GDM1 (cell line): Measurements from ENCODE around the gene TIAM2.
"Not testable (repeated sequence)": the region's sequence is repeated elsewhere in the genome, so short reads cannot be mapped to it uniquely, and the experiment has no call there.

Experiments used
- DNase-seq: peaks from one replicate; lab custom pipeline; 2025; lab: John Stamatoyannopoulos, UW

The TIAM2 gene

DNA sequence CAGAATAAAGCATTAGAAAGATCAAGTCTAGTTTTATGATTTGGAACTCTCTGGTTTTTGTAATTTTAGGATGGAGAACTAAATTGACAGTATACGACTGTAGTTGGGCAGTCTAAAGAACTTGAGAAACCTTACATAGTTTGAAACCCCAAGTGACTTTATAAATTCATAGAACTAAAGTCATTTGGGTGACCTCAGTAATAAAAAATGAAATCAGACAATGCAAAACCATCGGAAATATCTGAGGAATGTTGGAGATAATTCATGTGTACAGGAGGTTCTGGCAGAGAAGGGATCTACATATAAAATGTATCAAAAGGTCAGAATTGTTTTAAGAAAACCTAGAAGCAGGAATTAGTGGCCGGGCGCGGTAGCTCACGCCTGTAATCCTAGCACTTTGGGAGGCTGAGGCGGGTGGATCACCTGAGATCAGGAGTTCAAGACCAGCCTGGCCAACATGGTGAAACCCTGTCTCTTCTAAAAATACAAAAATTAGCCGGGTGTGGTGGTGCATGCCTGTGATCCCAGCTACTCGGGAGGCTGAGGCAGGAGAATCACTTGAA, 108.0 kb downstream of the TIAM2 start:
- not testable (repeated sequence) for DNase-seq

- DNase-seq, result no peak
Observed at GRCh38 chr6:155103816-155104366, 108.8 kb downstream of the TIAM2 start.

DNA sequence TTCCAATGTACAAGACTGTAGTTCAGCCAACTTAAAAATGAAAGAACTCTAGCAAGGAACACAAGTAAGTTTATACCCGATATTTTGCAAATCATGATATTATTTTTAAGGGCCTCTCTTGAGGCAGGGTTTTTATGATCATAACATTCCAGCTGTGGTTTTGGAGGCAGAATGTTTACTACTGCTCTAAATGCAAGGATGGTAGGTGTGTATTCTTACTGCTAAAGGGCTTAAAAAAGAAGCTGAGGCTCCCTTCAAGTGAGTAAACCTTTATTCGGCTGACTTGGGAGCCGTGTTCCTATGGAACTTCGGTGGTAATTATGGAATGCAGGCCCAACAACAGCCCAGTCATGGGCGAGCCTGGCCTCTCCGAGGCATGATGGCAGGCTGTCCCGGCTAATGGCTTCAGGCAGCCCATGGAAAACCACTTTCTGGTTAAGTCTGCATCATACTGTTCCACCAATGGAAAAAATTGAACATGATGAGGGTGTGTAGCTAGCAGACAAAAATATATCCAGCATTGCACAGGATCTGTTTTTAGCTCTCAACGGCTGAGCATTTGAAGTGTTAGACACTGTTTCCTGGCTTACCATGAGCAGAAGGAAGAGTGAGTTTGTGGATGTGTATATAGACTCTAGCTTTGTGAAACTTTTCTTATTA, 111.5 kb downstream of the TIAM2 start:
- DNase-seq, result no peak

GRCh38 chr6:155107432-155108069, 112.4 kb downstream of the TIAM2 start:
- DNase-seq, result no peak

DNA sequence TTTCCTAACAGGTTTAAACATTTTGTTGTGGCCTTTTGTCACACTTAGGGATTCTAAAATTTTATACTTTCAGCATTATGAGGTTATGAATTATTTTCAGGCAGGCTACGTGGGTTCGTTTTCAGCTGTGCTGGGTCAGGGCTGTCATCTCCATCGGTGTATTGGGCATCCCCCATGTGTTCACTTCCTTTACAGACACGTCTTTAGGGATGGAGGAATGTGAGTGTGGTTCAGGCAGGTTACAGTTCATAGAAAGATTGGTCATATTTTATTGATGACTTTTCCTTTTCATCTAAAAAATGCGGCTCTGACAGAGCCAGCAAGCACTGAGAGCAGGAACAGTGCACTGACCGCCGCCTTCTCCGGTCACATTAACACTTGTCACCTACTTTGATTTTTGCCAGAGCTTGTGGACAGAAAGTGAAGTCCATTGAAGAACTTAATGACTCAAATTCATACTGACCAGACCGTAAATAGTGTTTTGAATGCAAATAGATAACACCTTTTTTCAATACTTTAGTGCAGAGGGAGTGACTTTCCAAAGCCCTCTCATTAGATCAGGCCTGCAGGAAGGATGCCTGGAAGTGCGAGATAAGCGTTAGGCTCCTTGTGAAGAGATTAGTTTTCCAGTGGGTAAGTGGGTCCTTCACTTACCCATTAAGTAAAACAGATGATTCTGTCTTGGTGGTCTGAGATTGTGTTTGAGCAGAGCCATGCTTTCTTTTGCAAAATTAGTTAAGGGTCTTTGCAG, 113.1 kb downstream of the TIAM2 start:
- DNase-seq, result no peak

DNA sequence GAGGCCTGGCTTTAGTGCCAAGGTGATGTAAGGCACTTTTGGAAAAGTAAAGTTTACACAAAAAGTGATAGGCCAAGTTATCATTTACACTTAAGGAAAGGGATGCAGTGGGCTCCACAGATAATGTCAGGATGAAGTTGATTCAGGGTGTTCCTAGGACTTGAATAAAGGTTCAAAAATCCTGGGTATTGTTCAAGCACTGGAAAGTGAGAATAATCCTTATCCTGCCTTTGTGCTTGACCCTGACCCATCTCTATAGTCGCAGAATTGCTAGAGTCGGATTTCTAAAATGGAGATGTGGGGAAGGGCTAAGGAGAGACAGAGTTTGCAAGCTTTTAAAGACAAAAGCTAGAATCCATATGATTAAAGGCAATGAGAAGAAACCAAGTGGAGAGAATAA, 115.6 kb downstream of the TIAM2 start:
- DNase-seq, result no peak

GRCh38 chr6:155112757-155113156, 117.6 kb downstream of the TIAM2 start:
- no peak for DNase-seq

GRCh38 chr6:155115893-155116570, 120.9 kb downstream of the TIAM2 start:
- DNase-seq, result no peak

DNA sequence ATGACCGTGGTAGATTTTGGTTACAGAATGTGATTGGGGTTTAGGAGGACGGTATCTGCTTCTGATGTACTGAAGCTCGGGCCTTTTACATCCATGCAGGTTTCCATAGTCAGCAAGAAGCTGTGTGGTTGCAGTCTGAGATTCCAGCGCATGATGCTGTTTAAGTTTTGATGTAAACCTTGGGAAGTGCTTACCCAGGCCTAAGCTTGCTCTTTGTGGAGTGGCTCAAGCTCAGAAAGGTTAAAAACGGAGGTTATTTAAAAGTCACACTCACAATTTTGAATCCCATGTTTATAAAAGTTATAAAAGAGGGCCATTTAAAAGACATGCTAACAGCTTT, 121.4 kb downstream of the TIAM2 start:
- DNase-seq, result no peak

DNA sequence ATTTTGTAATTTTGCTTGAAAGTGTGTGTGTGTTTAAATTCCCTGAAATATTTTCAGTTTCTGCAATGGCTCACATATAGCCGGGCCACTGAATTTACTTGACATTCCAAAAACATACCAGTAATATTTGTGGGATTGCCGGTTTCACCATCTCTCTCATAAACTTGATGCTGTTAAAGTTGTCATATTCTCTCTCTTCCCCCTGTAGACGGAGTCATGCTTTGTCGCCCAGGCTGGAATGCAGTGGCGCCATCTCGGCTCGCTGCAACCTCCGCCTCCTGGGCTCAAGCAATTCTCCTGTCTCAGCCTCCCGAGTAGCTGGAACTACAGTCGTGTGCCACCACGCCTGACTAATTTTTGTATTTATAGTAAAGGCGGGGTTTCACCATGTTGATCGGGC, 122.1 kb downstream of the TIAM2 start:
- DNase-seq, result no peak

- no peak for DNase-seq
Observed at GRCh38 chr6:155117785-155118184, 122.7 kb downstream of the TIAM2 start.

- DNase-seq, result not testable (repeated sequence)
Observed at GRCh38 chr6:155119201-155119600, 124.1 kb downstream of the TIAM2 start.

DNA sequence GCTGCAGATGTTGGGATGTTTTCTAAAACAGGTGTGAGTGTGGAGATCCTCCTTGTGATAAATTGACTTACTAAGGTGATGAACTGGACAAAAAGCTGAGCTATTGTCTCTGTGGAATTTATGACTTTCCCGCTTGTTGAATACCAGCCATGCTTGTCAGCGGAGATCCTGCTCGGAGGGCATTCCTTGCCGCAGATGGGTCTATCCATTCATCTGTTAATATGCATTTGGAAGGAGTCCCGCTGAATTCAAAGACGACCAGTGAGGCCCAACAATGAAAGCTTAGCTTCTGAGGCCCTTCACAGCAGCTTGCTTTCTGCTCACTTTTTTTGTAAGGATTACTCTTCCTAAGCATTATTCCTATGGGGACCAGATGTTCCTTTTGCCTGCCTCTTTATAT, 124.9 kb downstream of the TIAM2 start:
- no peak for DNase-seq

DNA sequence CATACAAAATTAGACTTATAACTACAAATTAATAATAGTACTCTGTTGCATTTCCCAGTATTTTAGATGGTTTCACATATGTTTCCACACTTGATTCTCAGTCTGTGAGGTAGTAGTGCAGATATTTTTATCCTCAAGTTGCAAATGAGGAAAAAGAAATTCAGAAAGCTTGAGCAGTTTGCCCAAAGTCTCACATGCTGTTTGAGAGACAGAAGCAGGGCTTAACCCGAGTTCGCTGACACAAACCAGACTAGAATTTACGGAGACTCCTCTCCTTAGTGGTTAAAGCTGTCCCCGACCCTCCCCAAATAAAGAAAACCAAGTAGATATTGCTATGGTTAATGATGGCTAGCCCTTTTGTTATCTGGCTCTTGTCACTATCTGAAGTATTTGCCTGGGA, 126.2 kb downstream of the TIAM2 start:
- DNase-seq, result no peak

DNA sequence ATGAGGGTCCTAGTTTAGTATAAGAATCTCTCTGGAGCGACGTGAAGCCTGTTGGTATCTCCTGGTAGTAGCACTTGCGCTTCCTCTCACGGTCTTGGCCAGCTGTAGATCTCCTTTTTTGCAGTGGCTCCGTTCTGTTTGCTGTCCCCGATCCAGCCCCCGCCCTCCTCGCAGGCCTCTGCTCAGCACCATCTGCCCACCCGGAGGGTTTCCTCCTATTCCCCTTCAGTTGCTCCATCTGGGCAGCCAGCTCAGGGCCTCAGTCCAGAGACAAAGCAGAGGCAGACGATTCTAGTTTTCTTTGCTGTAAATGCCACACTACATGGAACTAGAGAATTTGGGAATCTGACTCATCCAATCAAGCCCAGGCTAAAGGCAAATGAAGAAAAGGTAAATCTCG, 126.6 kb downstream of the TIAM2 start:
- no peak for DNase-seq

DNA sequence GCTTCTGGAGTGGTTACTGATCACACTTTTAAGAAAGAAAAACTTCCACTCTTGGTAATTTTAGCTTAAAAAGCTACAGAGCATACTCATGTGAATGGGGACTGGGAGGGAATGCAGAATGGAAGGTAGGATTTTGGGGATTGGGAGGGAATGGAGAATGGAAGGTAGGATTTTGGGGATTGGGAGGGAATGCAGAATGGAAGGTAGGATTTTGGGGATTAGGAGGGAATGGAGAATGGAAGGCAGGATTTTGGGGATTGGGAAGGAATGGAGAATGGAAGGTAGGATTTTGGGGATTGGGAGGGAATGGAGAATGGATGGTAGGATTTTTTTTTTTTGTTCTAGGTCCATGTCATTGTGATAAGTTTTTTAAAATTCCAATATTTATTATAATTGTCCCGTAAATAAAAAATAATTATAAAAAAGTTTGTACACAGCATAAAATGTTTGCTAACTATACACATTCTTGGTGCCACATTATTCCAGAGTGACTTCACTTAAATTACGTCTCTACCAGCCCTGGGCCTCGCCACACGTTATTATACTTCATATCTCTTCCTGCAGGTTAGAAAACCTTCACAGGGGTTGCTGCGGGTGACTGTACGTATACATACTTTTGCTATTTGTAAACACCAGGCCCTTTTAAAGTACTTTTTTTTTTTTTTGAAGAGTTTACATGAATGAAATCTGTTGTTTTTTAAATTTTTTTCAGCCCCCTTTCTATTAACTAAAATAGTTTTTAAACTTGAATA, 127.3 kb downstream of the TIAM2 start:
- no peak for DNase-seq

- DNase-seq, result no peak
Observed at GRCh38 chr6:155123520-155123919, 128.4 kb downstream of the TIAM2 start.

GRCh38 chr6:155125906-155126305, 130.8 kb downstream of the TIAM2 start:
- DNase-seq, result no peak

DNA sequence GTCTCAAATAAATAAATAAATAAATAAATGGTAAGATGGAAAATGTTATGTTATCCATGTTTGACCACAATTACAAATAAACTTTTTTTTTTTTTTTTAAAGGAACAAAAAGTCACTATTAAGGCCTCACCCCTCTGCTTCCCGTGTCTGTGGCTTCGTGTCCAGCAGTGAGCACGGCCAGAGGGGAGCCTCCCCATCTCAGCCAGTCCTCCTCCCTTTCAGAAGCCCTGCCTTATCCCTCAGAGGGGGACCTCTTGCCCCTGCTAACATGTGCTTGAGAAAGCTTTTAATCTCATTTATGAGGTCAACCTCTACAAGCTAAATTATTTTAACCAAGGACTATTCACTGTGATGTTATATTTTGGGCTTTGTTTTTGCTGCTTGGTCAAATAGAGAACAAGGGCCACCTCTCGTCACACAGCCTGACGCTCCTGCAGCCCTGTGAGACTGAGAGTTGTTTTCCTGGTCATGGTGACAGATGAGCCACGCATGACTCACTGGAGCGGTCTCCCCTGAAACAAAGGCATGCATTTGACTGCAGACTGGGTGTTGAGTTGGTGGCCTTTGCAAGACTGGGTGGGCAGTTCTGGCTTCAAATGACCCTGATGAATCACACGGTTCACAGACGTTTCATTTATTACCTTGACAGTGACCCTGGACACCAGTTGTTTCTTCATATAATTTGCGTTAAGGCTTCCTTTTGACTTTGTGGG, 131.8 kb downstream of the TIAM2 start:
- DNase-seq, result no peak

DNA sequence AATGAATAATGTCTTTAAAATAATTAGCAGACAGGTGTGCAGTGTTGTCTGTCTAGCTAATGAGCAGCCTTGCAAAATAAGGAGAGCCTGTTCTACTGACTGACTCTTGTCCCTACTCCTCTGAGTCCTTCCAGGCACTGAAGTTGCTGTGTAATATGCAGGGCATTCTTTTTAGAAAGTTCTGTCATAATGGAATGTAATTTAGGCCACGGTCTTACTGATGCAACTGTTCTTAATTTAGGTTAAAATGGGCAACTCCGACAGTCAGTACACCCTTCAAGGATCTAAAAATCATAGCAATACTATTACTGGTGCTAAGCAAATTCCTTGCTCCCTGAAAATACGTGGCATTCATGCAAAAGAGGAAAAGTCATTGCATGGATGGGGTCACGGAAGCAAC, 133.9 kb downstream of the TIAM2 start:
- DNase-seq, result no peak

DNA sequence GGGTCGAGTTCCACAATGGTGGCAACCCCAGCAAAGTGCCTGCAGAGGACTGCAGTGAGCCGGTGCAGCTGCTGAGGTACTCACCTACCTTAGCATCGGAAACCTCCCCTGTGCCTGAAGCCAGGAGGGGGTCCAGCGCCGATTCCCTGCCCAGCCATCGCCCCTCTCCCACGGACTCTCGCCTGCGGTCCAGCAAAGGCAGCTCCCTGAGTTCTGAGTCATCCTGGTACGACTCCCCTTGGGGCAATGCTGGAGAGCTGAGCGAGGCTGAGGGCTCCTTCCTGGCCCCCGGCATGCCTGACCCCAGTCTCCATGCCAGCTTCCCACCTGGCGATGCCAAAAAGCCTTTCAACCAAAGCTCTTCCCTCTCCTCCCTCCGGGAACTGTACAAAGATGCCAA, 134.6 kb downstream of the TIAM2 start:
- no peak for DNase-seq
